ENCODE results near the gene CDC45.

The CDC45 gene

DNA sequence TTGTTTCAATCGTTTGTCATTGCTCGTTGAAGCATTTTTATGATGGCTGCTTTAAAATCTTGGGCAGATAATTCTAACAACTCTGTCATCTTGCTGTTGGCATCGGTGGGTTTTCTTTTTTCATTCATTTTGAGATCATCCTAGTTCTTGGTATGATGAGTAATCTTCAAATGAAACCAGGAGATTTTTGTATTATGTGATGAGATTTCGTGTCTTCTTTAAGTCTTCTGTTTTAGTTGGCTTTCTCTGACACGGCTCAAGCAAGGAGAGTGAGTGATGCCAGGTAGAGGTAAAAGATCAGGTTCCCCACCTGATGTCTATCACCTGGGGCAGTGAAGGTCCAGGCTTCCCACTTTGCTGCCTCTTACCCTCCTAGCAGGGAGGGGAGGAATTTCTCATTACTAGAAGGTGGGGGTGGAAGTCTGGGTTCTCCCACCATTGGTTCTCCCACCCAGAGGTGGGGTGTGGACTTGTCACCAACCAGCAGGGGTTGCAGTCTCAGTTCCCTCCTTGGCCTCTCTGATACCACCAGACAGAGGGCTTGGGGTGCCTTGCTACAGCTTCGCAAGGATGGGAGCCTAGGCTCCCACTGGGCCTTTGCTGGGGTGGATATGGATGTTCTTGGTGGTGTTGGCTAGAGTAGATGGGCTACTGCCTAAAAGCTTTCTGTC lies 12.9 kb downstream of the CDC45 start:
- TF ChIP-seq GATA3 (IDR thresholded peaks at IDR 0.05; ENCODE audit: low read depth, low read length) (no peak), GATA2 (IDR thresholded peaks at IDR 0.05; ENCODE audit: low read depth, low read length) (no peak)

DNA sequence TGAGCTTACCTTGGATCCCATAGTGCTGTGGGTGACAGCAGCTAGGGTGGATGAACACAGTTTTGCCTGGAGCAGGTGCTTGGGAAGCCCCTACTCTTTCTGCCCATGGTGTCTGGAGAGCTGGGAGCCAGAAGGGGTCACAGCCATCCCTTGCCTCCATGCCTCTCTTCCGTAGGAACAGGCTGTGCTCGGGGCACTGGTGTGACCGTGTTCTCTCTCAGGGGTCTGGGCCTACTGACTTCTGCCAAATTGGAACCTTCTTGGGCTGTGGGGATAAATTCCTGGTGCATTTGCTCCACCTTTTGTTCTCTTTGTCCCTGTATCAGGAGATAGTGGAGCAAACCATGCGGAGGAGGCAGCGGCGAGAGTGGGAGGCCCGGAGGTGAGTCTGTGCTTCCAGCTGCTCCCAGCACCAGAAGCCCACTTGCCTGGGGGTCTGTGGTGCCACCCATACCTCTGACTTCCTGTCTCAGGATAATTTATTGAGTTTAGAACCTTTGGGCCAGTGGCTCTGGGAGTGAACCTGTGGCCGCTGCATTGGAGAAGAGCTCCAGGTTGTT lies 14.4 kb downstream of the CDC45 start:
- TF ChIP-seq GATA2 (IDR thresholded peaks at IDR 0.05; ENCODE audit: low read depth, low read length) (no peak), GATA3 (IDR thresholded peaks at IDR 0.05; ENCODE audit: low read depth, low read length) (no peak)

DNA sequence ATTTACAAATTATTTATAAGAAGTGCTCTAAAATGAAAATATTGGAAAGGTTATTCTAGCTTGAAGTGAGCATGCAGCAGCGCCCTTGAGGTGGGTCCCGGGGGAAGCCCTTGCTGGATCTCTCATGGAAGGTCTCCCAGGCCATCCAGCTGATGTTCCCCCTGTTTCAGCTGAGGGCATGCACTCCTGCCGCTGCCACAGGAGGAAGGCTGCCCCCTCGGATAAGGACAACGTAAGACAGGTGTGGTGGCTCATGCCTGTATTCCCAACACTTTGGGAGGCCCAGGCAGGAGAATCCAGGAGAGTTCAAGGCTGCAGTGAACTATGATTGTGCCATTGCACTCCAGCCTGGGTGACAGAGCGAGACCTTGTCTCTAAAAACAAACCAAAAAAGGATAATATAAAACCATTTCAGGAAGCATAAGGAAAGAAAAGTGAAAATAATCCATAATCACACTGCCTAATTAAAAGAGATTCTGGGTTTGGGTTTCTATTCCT lies 15.0 kb downstream of the CDC45 start:
- no peak for TF ChIP-seq GATA3 (IDR thresholded peaks at IDR 0.05; ENCODE audit: low read depth, low read length)
- no peak for TF ChIP-seq GATA2 (IDR thresholded peaks at IDR 0.05; ENCODE audit: low read depth, low read length)

DNA sequence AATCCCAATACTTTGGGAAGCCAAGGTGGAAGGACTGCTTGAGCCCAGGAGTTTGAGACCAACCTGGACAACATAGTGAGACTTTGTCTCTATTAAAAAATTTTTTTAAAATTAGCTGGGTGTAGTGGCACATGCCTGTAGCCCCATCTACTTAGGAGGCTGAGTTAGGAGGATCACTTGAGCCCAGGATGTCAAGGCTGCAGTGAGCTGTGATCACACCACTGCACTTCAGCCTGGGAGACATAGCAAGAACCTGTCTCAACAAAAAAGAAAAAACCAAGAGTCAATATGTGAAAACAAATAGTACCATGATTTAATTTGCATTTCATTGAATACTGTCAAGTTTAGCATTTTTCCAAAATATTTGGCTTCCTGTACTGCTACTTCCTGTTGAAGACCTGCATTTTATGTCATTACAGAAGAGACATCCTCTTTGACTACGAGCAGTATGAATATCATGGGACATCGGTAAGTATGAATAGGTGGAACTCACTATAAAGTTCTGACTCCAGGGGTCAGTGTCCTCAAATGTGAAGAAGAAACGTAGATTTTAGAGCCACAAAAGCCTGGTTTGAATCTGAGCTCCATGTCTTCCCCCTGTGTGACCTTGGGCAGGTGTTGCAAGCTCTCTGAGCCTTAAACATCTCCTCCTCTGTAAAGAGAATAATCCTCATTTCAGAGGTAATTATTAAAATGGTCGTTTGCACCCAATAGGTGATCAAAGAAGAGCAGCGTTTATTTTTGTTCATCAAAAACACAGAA lies 16.0 kb downstream of the CDC45 start:
- TF ChIP-seq GATA2 (IDR thresholded peaks at IDR 0.05; ENCODE audit: low read depth, low read length) = no peak
- TF ChIP-seq GATA3 (IDR thresholded peaks at IDR 0.05; ENCODE audit: low read depth, low read length) = no peak

DNA sequence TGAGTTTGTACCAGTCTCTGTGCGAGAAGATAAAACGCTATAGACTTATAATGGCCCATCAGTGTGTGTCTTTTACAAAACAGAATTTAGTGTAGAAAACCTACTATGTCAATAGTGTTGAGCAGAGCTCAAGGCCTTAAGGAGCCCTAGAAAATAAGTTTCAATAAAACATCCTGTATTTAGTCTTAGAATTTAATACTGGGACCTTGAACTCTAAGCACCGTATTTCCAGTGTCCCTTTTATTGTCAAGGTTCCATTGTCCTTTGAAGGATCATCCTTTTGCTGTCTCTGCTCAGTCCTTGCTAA lies 16.6 kb downstream of the CDC45 start:
- TF ChIP-seq GATA2 (IDR thresholded peaks at IDR 0.05; ENCODE audit: low read depth, low read length) (no peak), GATA3 (IDR thresholded peaks at IDR 0.05; ENCODE audit: low read depth, low read length) (no peak)

DNA sequence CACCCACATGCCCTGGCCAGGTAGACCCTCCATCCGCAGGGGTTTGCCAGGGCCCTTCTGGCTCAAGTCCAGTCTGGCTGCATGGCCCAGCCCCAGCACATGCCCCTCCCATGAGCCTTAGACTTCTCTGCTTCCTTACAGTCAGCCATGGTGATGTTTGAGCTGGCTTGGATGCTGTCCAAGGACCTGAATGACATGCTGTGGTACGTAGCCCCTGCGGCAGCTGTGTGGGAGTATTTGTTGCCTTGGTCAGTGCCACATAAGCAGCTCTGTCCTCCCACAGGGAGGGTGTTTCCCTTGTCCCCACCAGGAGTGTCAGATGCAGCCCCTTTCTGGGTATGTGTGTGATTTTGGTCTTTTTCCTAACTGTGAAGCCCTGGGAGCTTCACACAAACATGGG lies 17.5 kb downstream of the CDC45 start:
- TF ChIP-seq GATA3 (IDR thresholded peaks at IDR 0.05; ENCODE audit: low read depth, low read length) = no peak
- no peak for TF ChIP-seq GATA2 (IDR thresholded peaks at IDR 0.05; ENCODE audit: low read depth, low read length)

DNA sequence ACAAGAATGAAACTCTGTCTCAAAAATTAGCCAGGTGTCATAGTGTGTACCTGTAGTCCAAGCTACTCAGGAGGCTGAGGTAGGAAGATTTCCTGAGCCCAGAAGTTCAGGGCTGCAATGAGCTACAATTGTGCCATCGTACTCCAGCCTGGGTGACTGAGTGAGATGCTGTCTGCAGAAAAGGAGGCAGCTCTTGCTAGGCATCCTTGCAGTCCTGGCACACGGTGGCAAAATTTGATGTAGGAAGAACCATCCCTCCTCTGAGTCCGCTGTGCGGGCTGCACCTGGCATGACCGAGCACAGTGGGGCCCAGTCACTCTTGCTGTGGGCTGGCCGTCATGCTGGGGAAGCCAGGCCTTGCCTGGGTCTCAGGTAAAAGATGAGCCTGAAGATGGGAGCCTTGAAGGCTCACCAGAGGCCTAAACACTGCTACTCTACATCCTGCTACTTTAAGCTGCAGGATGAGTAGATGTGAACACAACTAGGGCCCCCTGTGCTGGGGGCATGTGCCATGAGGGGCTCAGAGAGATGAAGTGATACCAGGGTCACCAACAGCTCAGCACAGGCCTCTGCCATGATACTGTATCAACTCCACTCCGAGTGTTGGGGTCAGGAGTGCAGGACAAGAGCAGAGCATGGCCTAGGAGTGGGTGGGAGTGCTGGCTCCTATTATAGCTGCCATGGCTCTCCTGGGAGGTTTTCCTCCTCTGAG lies 18.6 kb downstream of the CDC45 start:
- TF ChIP-seq GATA2 (IDR thresholded peaks at IDR 0.05; ENCODE audit: low read depth, low read length) = no peak
- no peak for TF ChIP-seq GATA3 (IDR thresholded peaks at IDR 0.05; ENCODE audit: low read depth, low read length)

DNA sequence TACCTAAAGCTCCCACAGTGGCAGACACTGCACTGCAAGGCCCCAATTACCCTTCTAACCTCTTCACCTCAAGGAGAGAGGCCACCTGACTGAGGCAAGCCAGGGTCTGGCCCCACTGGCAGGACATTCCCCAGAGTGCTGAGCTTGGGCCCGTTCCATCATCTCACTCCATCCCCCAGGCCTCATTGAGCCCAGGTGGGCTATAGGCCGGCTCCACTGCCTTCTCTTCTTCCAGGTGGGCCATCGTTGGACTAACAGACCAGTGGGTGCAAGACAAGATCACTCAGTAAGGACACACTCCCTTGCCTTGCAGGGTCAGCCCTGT lies 19.1 kb downstream of the CDC45 start:
- TF ChIP-seq GATA3 (IDR thresholded peaks at IDR 0.05; ENCODE audit: low read depth, low read length) = no peak
- no peak for TF ChIP-seq GATA2 (IDR thresholded peaks at IDR 0.05; ENCODE audit: low read depth, low read length)

DNA sequence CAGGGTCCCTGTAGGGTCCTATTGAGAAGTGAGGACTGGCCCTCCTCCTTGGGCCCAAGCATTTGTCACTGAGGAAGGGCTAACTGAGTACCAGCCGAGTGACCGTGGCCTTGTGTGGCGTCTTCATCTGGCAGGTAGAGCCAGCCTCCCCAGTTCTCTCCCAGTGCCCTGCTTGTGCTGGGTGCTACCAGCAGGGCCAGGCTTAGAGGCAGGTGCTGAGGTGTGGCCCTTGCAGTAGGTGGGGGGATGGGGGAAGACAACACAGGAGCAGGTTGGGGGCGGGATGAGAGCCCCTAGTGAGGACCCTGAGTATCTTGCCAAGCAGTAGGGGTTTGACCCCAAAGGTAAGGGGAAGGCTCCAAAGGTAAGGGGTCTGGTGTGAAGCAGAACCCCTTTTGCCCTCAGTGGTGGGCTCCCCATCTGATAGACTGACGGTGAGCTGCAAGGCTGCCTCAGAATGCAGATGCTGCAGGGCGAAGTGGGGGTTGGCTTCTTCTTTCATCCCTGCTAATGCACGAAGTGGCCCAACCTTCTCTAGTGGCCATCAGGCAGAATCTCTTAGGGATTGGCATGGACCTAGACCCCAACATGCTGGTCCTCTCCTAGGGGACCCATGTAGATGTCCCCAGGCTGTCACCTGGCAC lies 19.6 kb downstream of the CDC45 start:
- no peak for TF ChIP-seq GATA3 (IDR thresholded peaks at IDR 0.05; ENCODE audit: low read depth, low read length)

DNA sequence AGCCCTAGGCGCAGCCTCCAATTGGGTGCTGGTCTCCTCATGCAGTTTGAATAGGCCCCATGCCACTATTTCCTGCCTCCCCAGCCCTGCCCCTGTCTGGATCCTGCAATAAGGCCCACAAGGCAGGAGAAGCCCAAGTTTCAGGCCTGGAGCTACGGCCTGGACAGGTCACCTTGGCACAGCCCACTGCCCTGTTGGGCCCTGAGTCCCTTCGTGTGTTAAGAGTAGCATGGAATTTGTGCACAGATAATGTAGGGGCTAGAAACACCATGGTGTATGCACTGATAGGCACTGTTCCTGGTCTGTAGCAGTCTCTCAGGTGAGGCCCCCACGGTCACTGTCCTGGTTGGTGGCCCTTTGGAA lies 20.1 kb downstream of the CDC45 start:
- TF ChIP-seq GATA3 (IDR thresholded peaks at IDR 0.05; ENCODE audit: low read depth, low read length) (no peak), GATA2 (IDR thresholded peaks at IDR 0.05; ENCODE audit: low read depth, low read length) (no peak)

DNA sequence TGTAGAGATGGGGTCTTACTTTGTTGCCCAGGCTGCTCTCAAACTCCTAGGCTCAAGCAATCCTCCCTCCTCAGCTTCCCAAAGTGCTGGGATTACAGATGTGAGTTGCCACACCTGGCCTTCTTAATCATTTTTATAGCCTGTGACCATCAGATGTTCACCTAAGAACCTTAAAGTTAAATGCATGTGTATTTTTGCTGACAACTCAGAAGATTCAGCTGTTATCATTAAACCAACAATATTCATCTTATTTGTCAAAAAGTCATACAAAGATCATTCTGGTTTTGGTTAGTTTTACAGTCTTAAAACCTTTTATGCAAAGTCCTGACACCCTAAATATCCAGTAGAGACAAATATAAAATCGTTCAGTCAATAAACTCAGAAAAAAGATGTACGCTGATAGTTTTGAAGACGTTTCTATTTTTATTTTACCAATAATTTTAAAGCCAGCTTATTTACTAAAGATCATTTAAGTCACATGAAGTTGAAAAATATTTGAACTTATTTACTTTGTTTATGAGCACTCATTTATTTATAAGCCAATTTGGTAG lies 22.3 kb downstream of the CDC45 start:
- TF ChIP-seq GATA3 (IDR thresholded peaks at IDR 0.05; ENCODE audit: low read depth, low read length) = no peak
- no peak for TF ChIP-seq GATA2 (IDR thresholded peaks at IDR 0.05; ENCODE audit: low read depth, low read length)

DNA sequence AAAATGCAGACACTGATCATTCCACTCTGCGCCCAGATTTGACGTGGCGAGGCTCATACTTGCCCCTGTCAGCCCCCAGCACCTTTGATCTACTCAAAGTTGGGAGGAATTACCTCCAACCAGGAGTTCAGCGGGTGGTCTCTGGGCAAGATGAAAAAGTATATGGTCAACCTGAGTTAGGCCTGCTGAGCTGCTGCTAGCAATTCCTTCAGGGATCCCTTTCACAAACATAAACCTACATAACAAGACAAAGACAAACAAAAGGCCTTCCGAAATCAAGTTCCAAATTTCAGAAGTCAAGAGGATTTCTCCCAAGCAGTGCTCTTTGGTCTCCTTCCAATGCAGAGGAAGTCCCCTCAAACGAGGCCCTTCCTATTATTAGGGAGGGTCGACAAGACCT lies 23.6 kb downstream of the CDC45 start:
- TF ChIP-seq GATA2 (IDR thresholded peaks at IDR 0.05; ENCODE audit: low read depth, low read length) (no peak), GATA3 (IDR thresholded peaks at IDR 0.05; ENCODE audit: low read depth, low read length) (no peak)

DNA sequence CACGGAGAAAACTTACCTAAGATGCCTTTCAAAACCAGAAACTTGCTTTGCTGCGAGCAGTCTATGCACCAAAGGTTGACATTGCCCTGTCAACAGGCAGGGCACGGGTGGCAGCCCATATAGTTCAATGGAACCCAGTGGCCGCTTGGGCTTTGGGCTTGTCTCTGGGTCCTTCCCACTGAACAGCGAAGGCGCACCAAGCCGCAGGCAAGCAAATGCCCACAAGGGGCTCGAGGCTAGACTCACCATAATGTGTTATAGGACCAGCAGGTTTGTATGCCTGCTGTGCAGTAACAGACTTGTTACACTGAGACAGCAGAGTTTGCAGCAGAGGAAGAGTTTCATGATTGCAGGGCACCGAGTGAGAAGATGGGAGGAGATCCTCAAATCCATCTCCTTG lies 24.1 kb downstream of the CDC45 start:
- no peak for TF ChIP-seq GATA3 (IDR thresholded peaks at IDR 0.05; ENCODE audit: low read depth, low read length)
- no peak for TF ChIP-seq GATA2 (IDR thresholded peaks at IDR 0.05; ENCODE audit: low read depth, low read length)

Measured in SH-SY5Y (cell line).